Stimulated activated naive CD8-positive, alpha-beta T cell treated with anti-CD3 and anti-CD28 coated beads, Interleukin-15, Interleukin-2, amounts not matched to agents 100 ng/mL and 50 ng/mL, for 24 hours (primary cell): ENCODE measurements around the gene TMEM222.

Source experiments
- H3K27ac Mint-ChIP-seq: one replicate; pipeline ENCODE4 v1.8.0; 2021; ENCODE audit warnings: mild to moderate bottlenecking, mixed read lengths
- H3K27me3 Mint-ChIP-seq: one replicate; pipeline ENCODE4 v1.8.0; 2021; ENCODE audit warnings: mixed read lengths
- H3K36me3 Mint-ChIP-seq: one replicate; pipeline ENCODE4 v1.8.0; 2021; ENCODE audit warnings: low read depth, mixed read lengths
- H3K4me1 Mint-ChIP-seq: one replicate; pipeline ENCODE4 v1.8.0; 2021; ENCODE audit warnings: low read depth, mixed read lengths
- H3K4me3 Mint-ChIP-seq: one replicate; pipeline ENCODE4 v1.8.0; 2021; ENCODE audit warnings: mild to moderate bottlenecking, mixed read lengths
- H3K9me3 Mint-ChIP-seq: one replicate; pipeline ENCODE4 v1.8.0; 2021; ENCODE audit warnings: mixed read lengths

The TMEM222 gene

DNA sequence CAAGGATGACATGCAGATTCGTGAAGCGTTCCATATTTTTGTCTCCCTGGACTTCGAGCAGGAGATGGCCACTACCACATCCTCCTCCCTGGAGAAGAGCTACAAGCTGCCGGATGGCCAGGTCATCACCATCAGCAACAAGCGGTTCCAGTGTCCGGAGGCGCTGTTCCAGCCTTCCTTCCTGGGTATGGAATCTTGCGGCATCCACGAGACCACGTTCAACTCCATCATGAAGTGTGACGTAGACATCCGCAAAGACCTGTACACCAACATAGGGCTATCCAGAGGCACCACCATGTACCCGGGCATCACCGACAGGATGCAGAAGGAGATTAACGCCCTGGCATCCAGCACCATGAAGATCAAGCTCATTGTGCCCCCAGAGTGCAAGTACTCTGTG, 3.3 kb downstream of the TMEM222 start:
- no peak overlapping the region for H3K27ac Mint-ChIP-seq
- H3K4me1 Mint-ChIP-seq = peaks cover 63% of the 10 kb centered on the region
- H3K9me3 Mint-ChIP-seq = no peaks in the 10 kb centered on the region
- H3K36me3 Mint-ChIP-seq = peaks cover 49% of the 10 kb centered on the region
- H3K4me3 Mint-ChIP-seq = no peak overlapping the region
- no peaks in the 10 kb centered on the region for H3K27me3 Mint-ChIP-seq

DNA sequence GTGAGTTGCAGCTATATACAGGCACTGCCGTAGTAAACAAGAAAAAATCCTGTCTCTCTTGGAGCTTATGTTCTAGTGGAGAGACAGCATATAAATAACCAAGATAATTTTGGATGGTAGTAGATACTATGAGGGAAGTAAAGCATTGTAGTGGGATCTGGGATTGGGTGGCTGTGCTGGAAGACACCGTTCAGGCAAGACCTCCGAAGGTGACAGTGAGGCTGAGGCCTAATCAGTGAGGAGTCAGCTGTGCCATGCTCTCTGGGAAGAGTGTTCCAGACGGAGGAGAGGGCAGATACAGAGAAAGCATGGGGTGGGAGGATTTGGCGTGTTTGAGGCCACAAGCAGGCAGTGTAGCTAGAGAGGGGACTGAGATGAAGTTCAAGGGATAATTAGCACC, 6.0 kb downstream of the TMEM222 start:
- H3K27me3 Mint-ChIP-seq = no peaks in the 10 kb centered on the region
- H3K9me3 Mint-ChIP-seq = no peaks in the 10 kb centered on the region

DNA sequence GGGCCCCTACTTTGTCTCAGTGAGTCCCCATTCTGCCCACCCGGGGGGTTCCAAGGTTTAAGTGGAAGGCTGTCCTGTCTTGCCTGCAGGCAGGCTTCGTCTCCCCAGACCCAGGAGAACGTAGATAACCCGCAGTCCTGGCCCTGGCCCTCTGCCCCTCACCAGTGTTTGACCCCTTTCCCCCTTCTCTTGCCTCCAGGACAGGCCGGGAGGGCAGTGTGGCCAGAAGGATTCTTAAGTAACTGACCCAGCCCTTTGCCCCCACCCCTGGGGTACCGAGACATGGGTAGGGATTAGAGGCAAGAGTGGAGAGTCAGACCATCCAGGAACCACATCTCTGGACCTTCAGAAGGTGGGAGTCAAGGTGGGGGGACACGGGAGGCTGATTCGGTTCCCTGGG, 8.8 kb downstream of the TMEM222 start:
- Mint-ChIP-seq H3K4me1 (peaks cover 40% of the 10 kb centered on the region), H3K9me3 (no peaks in the 10 kb centered on the region), H3K4me3 (no peak overlapping the region), H3K27ac (no peak overlapping the region), H3K36me3 (peaks cover 54% of the 10 kb centered on the region), H3K27me3 (no peaks in the 10 kb centered on the region)

More for the DNA sequence above, 6.0 kb downstream of the TMEM222 start:
- no peak overlapping the region for H3K4me3 Mint-ChIP-seq
- H3K36me3 Mint-ChIP-seq = peaks cover 57% of the 10 kb centered on the region
- no peak overlapping the region for H3K27ac Mint-ChIP-seq
- peaks cover 67% of the 10 kb centered on the region for H3K4me1 Mint-ChIP-seq

DNA sequence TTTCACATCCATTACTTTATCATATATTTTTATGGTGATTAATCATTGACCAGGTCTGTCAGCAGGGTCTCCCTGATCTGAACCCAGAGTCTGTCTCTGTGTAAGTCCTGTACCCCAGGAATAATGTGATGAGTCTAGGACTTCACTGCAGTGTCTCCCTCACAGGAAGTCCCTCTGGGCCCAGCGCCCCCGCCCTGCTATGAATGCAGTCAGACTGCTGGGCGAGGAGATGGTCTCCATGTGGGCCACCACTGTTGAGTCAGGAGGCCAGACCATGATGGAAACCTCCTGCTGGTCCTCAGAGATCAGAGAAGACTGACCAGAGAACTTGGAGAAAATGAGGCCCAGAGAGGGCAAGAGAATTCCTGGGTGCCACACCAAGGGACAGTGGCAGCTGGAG, 9.5 kb downstream of the TMEM222 start:
- H3K27ac Mint-ChIP-seq = no peak overlapping the region
- H3K4me3 Mint-ChIP-seq = no peak overlapping the region
- H3K4me1 Mint-ChIP-seq = peaks cover 34% of the 10 kb centered on the region

DNA sequence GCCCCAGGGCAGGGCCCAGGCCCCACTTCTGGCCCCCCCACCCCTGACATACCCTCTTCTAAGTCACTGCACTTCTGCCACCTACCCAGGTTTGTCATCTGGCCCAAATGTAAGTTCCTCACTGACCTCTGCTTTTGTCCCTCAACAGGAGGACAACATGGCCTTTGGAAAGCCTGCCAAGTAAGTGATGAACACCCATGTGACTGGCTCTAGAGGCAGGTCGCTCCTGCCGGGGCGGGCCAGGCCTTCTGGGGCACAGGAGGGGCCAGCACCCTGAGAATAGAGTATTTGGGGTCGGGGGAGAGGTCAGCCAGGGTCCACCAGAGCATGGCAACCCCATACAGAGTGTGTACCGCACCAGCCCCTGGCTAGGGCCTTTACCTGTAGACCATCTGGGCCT, 10.0 kb downstream of the TMEM222 start:
- Mint-ChIP-seq H3K36me3 (peaks cover 53% of the 10 kb centered on the region), H3K4me1 (peaks cover 29% of the 10 kb centered on the region), H3K4me3 (no peak overlapping the region), H3K9me3 (no peaks in the 10 kb centered on the region), H3K27ac (no peak overlapping the region), H3K27me3 (no peaks in the 10 kb centered on the region)

More for the DNA sequence above, 9.5 kb downstream of the TMEM222 start:
- H3K27me3 Mint-ChIP-seq = no peaks in the 10 kb centered on the region
- peaks cover 53% of the 10 kb centered on the region for H3K36me3 Mint-ChIP-seq
- H3K9me3 Mint-ChIP-seq = no peaks in the 10 kb centered on the region

DNA sequence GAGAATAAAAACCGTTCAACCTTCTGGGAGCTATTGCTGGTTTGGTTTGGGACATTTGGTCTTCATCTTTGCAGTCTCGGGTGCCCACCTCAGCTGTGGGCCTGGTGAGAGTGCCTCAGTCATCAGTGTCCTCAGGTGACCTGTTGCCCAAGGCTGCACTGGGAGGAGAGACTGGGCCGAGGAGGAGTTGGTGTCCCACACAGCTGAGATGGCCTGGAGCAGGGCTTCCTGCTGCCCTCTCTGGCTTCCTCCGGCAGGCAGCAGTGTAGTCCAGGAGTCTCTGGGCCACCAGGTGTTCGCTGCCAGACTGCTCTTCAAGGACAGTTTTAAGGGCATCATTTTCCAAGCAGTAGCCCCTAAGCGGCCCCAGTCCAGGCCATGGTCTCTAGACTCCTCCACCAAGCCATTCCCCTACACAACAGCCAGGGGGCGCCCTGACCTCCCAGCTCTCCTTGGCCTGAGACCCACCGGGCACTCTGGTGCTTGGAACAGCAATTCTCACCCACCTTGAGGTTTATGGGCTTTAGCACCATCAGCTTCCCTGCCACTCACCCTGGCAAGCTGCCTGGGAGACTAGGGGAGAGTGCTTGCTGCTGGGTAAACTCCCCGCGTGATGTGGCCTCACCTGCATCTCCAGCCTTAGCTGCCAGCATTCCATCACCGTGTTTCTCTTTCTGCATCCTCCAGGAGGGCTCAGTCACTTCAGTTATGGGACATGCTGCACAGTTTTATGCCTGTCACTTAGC, 10.7 kb downstream of the TMEM222 start:
- peaks cover 25% of the 10 kb centered on the region for H3K4me1 Mint-ChIP-seq
- H3K27ac Mint-ChIP-seq = no peak overlapping the region
- peaks cover 48% of the 10 kb centered on the region for H3K36me3 Mint-ChIP-seq
- no peak overlapping the region for H3K4me3 Mint-ChIP-seq
- H3K9me3 Mint-ChIP-seq = no peaks in the 10 kb centered on the region
- no peaks in the 10 kb centered on the region for H3K27me3 Mint-ChIP-seq

DNA sequence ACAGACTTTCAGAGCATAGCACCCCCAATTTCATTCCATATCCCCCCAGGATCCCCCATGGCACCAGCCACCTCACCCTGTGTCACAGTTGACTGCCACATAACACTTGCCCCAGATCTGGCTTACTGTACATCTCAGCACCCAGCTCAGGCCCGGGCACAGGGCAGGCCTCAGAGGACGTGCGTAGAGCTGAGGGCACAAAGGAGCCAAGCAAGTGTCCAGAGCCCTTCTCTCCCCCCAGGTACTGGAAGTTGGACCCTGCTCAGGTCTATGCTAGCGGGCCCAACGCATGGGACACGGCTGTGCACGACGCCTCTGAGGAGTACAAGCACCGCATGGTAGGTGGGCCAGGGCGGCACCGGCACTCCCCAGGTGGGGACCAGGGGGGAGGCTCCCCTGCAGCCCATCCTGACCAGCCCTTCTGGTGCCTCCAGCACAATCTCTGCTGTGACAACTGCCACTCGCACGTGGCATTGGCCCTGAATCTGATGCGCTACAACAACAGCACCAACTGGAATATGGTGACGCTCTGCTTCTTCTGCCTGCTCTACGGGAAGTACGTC, 11.8 kb downstream of the TMEM222 start:
- Mint-ChIP-seq H3K4me3 (no peak overlapping the region), H3K27me3 (no peaks in the 10 kb centered on the region), H3K27ac (no peak overlapping the region), H3K9me3 (no peaks in the 10 kb centered on the region), H3K36me3 (peaks cover 41% of the 10 kb centered on the region), H3K4me1 (peaks cover 15% of the 10 kb centered on the region)

DNA sequence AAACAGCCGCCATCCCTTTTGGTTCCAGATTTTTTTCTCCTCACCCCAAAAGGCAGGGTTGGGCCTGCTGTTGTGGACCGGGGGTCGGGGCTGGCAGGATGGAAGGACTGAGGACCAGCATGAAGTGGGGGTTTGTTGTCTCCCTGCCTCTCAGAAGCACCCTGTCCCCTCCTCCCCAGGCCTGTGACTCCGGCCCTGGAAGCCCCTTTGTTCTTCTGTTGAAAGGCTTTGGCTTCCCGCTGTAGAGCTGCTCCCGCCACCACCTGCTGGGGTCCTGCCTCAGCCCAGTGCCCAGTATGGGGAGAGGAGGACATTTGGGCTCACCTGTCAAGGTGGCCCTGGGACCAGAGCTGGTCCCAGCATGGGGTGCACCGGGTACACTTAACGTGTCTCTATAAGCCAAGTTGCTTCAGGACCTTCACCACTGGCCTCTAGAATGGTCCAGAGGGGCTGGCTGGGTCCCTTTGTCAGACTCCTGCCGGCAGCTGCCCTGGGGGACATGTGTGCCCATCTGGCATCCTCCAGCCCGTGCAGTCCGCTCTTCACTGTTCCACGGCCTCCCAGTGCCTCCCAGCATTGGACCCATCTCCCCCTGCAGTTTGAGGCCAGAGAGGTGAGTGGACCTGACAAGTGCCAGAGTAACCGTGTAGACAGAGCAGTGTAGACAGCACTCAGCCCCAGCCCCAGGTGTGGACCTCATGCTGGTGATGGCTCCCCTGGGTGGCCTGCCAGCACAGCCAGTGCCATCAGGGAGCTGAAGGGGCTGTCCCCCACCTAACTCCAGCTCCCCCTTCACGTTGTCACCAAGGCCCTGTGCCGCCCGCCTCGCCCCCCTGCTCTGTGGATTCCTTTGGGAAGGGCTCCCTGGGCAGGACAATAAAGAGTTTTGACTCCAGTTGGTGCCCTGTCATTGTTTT, 13.8 kb downstream of the TMEM222 start:
- Mint-ChIP-seq H3K4me1 (peaks cover 25% of the 10 kb centered on the region), H3K9me3 (no peaks in the 10 kb centered on the region), H3K27me3 (no peaks in the 10 kb centered on the region), H3K4me3 (no peak overlapping the region), H3K36me3 (peaks cover 29% of the 10 kb centered on the region), H3K27ac (no peak overlapping the region)

DNA sequence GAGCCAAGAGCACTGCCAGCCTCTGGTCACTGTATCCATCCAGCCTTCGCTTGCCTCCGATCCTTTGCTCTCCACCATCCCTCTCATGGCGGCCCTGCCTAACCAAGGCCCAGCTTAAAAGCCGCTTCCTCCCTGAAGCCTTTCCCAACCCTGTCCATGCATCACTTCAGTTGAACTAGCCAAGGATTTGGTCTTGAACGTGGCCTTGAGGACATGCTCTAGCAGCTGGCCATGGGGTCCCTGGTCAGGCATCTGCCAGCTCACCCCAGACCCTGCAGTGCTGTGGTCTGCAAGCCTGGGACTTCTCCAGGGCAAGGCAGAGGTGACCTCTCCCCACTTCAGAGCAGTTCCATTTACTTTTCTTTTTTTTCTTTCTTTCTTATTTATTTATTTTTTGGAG, 14.8 kb downstream of the TMEM222 start:
- Mint-ChIP-seq H3K9me3 (no peaks in the 10 kb centered on the region), H3K27ac (no peak overlapping the region), H3K27me3 (no peaks in the 10 kb centered on the region), H3K36me3 (peaks cover 29% of the 10 kb centered on the region), H3K4me1 (peaks cover 32% of the 10 kb centered on the region), H3K4me3 (no peak overlapping the region)

DNA sequence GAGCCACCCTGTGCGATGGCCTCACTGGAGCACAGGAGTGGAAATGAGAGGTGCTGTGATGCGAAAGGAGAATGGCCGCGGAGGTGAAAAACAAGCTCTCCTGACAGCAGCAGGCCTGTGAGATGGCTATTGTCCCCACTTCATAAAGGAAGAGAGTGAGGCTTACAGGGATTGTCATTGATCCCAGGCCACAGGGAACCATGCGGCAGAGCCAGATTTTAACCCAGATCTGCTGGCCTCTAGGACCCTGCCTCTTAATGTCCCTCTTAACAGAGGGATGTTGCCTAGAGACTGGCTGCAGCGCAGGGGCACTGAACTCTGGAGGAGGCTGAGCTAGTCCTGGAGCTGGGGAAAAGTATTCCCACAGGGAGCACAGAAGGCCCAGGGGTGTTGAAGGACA, 16.8 kb downstream of the TMEM222 start:
- no peaks in the 10 kb centered on the region for H3K27me3 Mint-ChIP-seq
- H3K27ac Mint-ChIP-seq = peak overlapping the region; percentile 17
- H3K4me1 Mint-ChIP-seq = peaks cover 49% of the 10 kb centered on the region

DNA sequence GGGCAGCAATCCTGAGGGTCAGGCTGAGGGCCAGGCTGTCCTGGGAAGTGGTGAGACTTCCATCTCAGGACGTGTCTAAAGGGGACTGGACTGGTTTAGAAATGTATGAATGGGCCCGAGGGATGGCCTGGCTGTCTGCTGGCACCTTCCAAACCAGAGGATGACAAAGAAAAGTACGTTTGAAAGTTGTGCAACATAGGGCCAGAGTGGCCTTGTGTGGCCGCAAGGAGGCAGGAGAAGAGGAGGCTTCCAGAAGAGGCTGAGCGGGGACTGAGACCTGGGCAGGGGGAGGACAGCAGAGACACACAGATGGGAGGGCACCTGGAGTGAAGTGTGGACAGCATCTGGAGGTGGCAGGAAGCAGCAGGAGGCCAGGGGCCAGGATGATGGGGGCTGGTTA, 17.2 kb downstream of the TMEM222 start:
- Mint-ChIP-seq H3K4me3 (no peak overlapping the region), H3K36me3 (peaks cover 19% of the 10 kb centered on the region), H3K4me1 (peaks cover 54% of the 10 kb centered on the region), H3K27me3 (no peaks in the 10 kb centered on the region), H3K9me3 (no peaks in the 10 kb centered on the region), H3K27ac (peak overlapping the region; percentile 26)

More for the DNA sequence above, 16.8 kb downstream of the TMEM222 start:
- Mint-ChIP-seq H3K9me3 (no peaks in the 10 kb centered on the region), H3K36me3 (peaks cover 24% of the 10 kb centered on the region), H3K4me3 (no peak overlapping the region)

DNA sequence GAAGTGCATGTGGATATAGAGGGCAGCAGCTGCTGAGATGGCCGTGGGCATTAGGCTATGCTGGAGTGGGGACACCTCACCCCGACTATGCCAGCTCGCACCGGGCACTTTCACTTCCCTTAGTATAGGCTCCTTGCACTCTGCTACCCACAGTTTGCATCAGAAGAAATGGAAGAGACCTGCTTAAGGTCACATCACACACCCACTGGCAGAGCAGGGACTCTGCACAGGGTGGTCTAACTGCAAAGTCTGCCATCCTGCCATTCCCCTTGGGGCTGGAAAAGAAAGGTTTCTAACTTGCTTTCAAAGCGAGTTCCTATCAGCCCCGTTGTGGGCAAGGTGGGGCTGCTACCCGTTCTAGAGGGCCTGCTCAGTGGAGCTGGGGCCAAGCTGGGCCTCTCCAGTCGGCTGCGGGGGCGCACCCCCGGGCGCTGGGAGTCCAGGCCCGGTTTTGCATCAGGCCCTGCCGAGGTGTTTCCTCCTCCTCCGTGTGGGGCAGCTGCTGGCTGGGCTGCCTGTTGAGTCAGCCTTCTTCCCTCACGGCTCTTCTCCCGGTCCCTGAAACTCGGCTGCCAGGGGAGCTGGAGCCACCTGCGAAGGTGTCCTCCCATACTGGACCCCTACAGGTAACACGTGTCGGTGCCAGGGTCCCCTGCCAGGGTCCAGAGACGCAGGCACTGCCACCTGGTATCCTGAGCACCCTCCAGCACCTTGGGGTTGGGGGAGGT, 19.7 kb downstream of the TMEM222 start, which contains the start of gene SYTL1:
Gene SYTL1, plus strand, starts transcription at position 498 of the 728 bp plus-strand sequence. CDS start 3,313 bp downstream, outside the sequence.
- peaks cover 2% of the 10 kb centered on the region for H3K36me3 Mint-ChIP-seq
- no peaks in the 10 kb centered on the region for H3K9me3 Mint-ChIP-seq

DNA sequence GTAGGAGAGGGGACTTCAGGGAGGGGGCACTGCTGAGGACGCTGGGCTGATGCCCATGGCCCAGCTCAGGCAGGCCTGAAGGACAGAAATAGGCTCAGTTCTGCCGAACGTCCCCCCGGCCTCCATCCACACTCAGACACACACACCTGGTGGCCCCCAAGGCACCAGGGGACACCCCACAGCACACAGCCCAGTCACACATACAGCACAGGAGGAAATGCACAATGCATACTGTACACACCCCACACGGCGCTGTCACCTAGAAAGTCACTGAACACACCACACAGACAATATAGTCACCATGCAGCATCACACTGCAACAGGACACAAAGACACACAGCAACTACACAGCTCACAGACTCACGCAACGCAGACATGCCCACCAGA, 20.4 kb downstream of the TMEM222 start:
- peak overlapping the region; percentile 87 for H3K27ac Mint-ChIP-seq
- peaks cover 62% of the 10 kb centered on the region for H3K4me1 Mint-ChIP-seq

More for the DNA sequence above, 19.7 kb downstream of the TMEM222 start, which contains the start of gene SYTL1:
- Mint-ChIP-seq H3K27me3 (no peaks in the 10 kb centered on the region), H3K4me1 (peaks cover 59% of the 10 kb centered on the region), H3K4me3 (peak within 1 kb of the TSS; percentile 87), H3K27ac (peak within 1 kb of the TSS; percentile 87)

More for the DNA sequence above, 20.4 kb downstream of the TMEM222 start:
- H3K27me3 Mint-ChIP-seq = no peaks in the 10 kb centered on the region
- H3K36me3 Mint-ChIP-seq = peaks cover 3% of the 10 kb centered on the region
- no peaks in the 10 kb centered on the region for H3K9me3 Mint-ChIP-seq
- peak overlapping the region; percentile 87 for H3K4me3 Mint-ChIP-seq
